ENCODE measurements around the gene SPAG17.
A peak's percentile ranks its signal among the peaks of the same experiment; 100 is the strongest.

The SPAG17 gene

GRCh38 chr1:118185084-118185832 is at the start of gene SPAG17:
Gene SPAG17, minus strand, starts transcription at chr1:118185228. Its CDS starts 71 bp downstream, at chr1:118185157.
- DNase-seq: peak; percentile 58
- in situ Hi-C loops (cut with MboI; ENCODE audit: low pct_unique_long_range_greater_than_20kb, low sequenced_read_pairs): no loop called here

GRCh38 chr1:118225471-118225870 is 40.4 kb upstream of the SPAG17 start:
- no peak for DNase-seq
- in situ Hi-C loops (cut with MboI; ENCODE audit: low pct_unique_long_range_greater_than_20kb, low sequenced_read_pairs): no loop called here

DNA sequence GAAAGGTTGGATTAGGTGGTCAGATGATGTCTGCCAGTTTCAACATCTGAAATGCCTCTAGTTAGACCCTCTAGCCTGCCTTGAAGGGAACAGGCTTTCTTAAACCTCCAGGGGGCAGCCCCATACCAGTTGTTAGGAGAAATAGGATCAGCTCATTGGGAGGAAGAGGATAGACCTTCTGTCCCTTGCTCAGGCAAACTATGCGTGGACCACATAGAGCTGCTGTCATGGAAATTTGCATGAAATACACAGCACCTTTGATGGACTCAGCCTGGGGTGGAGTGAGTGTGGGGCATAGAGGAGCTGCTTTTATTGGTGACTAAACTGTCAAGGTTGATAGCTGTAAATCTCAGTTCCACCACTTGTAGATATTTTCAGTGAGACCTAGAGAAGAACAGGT is 38.4 kb upstream of the SPAG17 start:
- in situ Hi-C loops (cut with MboI; ENCODE audit: low pct_unique_long_range_greater_than_20kb, low sequenced_read_pairs): no loop called here
- DNase-seq: no peak

DNA sequence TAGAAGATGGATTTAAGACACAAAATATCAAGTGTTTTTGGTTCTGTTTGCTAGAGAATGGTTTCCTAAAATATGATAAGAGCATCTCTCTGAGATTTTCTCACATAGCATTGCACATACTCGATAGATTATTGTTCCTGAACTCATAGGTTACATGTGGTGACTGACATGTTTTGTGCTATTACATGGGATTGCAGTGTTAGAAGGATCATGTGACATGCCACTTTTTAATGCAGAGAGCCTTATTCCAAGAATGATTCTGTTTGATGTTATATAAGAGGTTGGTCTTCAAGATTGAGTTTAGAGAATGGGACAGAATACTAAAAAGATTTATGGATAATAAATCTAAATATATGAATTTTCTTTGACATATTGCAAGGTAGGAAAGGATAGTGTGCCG is 34.4 kb upstream of the SPAG17 start:
- in situ Hi-C loops (cut with MboI; ENCODE audit: low pct_unique_long_range_greater_than_20kb, low sequenced_read_pairs): no loop called here
- no peak for DNase-seq

DNA sequence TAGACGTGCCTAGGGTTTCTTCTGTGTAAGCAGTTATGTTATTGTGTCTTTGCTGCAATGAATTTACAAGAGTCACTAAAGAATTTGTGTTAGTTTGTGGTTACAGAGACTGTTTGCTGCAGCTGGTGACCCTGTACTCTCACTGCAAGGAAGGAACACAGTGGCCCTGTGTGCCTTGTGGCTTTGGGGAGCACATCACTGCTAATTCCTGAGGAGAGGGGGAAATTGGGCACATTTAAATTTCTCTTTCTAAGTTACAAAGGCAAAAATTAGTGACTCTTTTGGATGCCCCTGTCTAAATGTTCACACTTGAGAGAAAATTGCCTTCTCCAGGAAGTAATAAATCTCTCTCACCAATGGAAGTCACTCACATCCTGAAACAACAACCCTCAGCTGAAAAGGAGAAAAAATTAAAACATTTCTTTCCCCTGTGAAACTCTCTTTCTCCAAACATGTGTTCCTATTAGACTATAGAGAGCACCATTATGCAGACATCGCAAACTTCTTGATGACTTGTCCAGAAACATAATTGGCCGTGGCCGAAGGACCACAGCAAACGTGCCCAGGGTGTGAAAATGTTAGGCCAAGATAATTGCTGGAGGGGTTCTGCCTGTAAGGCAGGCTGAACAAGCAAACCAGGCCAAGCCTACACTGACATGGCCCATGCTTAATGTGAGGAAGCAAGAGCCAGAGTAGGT is 32.3 kb upstream of the SPAG17 start:
- DNase-seq: no peak
- in situ Hi-C loops (cut with MboI; ENCODE audit: low pct_unique_long_range_greater_than_20kb, low sequenced_read_pairs): no loop called here

DNA sequence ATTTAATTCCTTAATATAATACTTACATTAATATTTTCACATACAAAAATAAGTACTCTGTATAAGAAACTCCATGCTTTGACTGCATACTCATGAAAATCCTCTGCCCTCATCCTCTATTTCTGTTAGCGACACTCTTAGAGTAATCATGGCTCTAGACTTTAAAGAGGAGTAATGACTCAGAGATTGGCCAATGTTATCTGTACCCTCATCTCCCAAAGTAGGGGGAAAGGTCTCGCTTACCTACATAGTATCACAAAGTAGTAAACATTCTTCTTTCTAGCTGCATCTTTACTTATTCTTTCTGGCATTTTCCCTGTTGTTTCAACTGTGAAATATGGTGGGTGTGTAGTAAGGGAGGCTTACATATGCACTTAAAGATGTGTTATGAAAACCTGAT is 29.8 kb upstream of the SPAG17 start:
- in situ Hi-C loops (cut with MboI; ENCODE audit: low pct_unique_long_range_greater_than_20kb, low sequenced_read_pairs): no loop called here
- DNase-seq: no peak

DNA sequence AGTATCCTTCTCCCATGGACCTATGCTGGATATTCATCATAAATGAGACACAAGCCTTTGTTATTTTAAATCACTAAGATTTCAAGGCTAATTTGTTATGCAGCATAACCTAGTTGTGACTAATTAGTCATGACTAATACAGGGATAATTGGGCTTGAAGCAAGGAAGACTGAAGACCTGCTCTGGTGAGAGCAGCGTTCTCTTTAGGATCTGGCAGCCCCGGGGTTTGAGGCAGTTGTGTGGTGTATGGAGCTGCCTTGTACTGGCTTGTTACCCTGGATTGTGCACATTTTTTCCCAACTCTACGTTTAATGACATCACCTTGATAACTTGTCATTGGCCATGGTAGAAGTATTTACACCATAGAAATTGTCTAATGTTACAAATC is 25.7 kb upstream of the SPAG17 start:
- in situ Hi-C loops (cut with MboI; ENCODE audit: low pct_unique_long_range_greater_than_20kb, low sequenced_read_pairs): no loop called here
- DNase-seq: no peak

- DNase-seq: no peak
- in situ Hi-C loops (cut with MboI; ENCODE audit: low pct_unique_long_range_greater_than_20kb, low sequenced_read_pairs): no loop called here
Observed at GRCh38 chr1:118210051-118210722, 25.2 kb upstream of the SPAG17 start.

- in situ Hi-C loops (cut with MboI; ENCODE audit: low pct_unique_long_range_greater_than_20kb, low sequenced_read_pairs): no loop called here
- no peak for DNase-seq
Observed at GRCh38 chr1:118209648-118210047, 24.6 kb upstream of the SPAG17 start.

- DNase-seq: no peak
- in situ Hi-C loops (cut with MboI; ENCODE audit: low pct_unique_long_range_greater_than_20kb, low sequenced_read_pairs): no loop called here
Observed at GRCh38 chr1:118206966-118207365, 21.9 kb upstream of the SPAG17 start.

DNA sequence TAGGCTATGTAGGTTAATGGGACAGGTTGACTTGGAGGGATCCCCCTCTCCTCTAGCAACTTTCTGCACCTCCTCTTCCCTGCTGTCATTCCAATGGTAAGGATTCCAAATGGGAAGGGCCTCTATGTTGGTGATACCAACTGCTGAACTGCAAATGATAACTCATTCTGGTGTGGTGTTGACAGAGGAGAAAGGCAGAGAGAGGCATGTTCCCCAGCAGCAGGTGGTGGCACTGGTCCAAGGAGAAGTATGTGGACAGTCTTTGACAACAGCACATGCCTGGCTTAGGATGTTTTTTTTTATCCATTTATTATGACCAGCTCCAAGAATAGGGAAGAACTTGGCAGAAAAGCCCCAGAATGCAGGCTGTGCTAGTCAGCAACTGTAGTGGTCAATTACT is 19.6 kb upstream of the SPAG17 start:
- DNase-seq: no peak

GRCh38 chr1:118204105-118204504 is 19.1 kb upstream of the SPAG17 start:
- DNase-seq: no peak

More for the DNA sequence above, 19.6 kb upstream of the SPAG17 start:
- in situ Hi-C loops (cut with MboI; ENCODE audit: low pct_unique_long_range_greater_than_20kb, low sequenced_read_pairs): no loop called here

DNA sequence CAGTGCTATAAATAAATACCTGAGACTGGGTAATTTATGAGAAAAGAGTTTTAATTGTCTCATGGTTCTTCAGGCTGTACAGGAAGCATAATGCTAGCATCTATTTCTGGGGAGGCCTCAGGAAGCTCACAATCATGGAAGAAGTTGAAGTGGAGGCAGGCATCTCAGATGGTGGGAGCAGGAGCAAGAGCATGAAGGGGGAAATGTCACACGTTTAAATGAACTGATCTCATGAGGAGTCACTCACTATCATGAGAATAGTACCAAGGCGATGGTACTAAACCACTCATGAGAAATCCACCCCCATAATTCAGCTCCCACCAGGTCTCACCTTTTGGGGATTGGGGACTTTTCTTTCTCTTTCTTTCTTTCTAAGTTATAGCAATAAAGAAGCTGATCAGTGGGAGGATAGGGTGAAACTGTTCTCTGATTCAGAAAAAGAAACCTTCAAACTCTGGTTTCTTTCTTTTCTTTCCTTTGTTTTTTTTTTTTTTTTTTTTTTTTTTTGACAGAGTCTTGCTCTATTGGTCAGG is 17.1 kb upstream of the SPAG17 start:
- no peak for DNase-seq
- in situ Hi-C loops (cut with MboI; ENCODE audit: low pct_unique_long_range_greater_than_20kb, low sequenced_read_pairs): no loop called here

More at GRCh38 chr1:118204105-118204504, 19.1 kb upstream of the SPAG17 start:
- in situ Hi-C loops (cut with MboI; ENCODE audit: low pct_unique_long_range_greater_than_20kb, low sequenced_read_pairs): no loop called here

DNA sequence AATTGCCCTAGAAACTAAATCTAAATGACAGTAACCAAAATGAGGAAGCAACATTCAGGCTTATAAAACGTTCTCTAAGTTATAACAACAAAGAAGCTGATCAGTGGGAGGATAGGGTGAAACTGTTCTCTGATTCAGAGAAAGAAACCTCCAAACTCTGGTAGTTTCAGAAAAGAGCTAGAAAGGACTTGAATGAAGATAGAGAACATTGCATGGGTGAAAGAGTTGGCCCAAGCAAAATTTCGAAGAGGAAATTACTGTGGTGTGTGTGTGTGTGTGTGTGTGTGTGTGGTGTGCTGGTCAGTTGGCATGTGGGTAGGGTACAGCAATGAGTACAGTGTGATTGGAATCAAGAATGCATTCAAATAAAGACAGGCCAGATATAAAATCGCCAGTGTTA is 16.5 kb upstream of the SPAG17 start:
- DNase-seq: no peak
- in situ Hi-C loops (cut with MboI; ENCODE audit: low pct_unique_long_range_greater_than_20kb, low sequenced_read_pairs): no loop called here

GRCh38 chr1:118200836-118201235 is 15.8 kb upstream of the SPAG17 start:
- in situ Hi-C loops (cut with MboI; ENCODE audit: low pct_unique_long_range_greater_than_20kb, low sequenced_read_pairs): no loop called here
- no peak for DNase-seq

DNA sequence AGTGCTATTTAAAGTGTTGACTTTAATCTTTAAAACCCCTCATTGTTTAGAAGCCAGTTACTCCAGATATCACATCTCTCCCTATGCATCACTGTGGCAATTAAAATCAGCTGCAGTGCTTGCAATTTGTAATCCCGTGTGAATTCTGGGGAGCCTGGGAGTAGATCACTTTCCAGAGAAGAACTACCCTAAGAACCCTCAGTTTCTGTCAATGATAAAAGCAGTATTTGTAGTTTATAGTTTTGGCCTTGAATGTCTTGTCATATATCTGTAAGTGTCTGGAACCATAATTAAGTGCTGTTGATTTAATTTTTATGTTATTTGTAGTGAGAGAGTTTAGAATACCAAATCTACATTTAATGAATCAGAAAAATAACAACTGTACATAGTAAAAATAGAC is 5.5 kb upstream of the SPAG17 start:
- DNase-seq: no peak
- in situ Hi-C loops (cut with MboI; ENCODE audit: low pct_unique_long_range_greater_than_20kb, low sequenced_read_pairs): no loop called here

GRCh38 chr1:118189564-118189963 is 4.5 kb upstream of the SPAG17 start:
- in situ Hi-C loops (cut with MboI; ENCODE audit: low pct_unique_long_range_greater_than_20kb, low sequenced_read_pairs): no loop called here

GRCh38 chr1:118188411-118188810 is 3.4 kb upstream of the SPAG17 start:
- no peak for DNase-seq
- in situ Hi-C loops (cut with MboI; ENCODE audit: low pct_unique_long_range_greater_than_20kb, low sequenced_read_pairs): no loop called here

More at GRCh38 chr1:118189564-118189963, 4.5 kb upstream of the SPAG17 start:
- DNase-seq: no peak

DNA sequence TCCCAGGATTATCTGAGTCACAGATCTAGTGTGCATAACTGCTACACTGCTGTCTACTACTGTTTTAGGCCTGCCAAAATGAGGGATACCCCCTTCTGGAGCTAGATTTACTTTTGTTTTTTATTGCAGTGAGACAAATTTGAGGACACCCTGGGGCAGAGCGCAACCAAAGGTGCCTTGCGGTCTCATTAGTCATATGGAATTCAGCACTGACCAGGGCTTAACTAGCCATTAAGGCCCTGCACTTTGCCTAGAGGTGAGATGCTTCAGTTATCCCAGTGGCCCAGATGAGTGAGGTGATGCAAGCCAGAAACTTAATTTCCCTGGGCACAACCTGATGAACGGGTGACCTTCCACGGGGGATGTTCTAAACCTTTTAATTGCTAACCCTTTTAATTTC is 998 bp upstream of the SPAG17 start:
- no peak for DNase-seq
- in situ Hi-C loops (cut with MboI; ENCODE audit: low pct_unique_long_range_greater_than_20kb, low sequenced_read_pairs): no loop called here

DNA sequence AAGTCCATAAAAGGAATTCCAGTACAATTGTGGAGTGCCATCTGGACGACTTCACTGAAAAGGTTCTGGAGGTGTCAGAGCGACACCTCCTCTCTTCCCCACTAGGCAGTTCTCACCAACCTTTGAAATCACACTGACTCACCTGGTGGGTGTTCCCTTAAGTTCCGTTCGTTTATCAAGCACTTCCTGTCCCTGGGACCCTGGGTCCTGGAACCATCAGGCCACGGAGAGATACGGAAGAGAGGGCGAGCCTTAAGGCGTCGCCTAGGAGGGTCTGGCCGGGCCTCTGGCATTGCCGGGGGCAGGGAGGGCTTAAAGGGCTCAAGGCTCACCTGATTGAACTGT is 317 bp downstream of the SPAG17 start:
- no peak for DNase-seq
- in situ Hi-C loops (cut with MboI; ENCODE audit: low pct_unique_long_range_greater_than_20kb, low sequenced_read_pairs): no loop called here

All from KBM-7 (cell line).